Activated CD4-positive, alpha-beta T cell treated with anti-CD3 and anti-CD28 coated beads, Interleukin-2, amount 10 ng/mL, durations not matched to agents 24 days and 14 days (primary cell): ENCODE measurements around the gene IFT57. TPM values are rescaled to one million over a fixed set of nuclear protein-coding genes. Genes with fewer than 3 reads are reported as not detected.

ENCODE experiments used
- DNase-seq: peaks from one replicate; pipeline ENCODE4 v3.0.0; 2022
- H3K27ac Mint-ChIP-seq: one replicate; pipeline ENCODE4 v1.8.0; 2022; ENCODE audit warnings: mild to moderate bottlenecking, mixed read lengths
- H3K27me3 Mint-ChIP-seq: one replicate; pipeline ENCODE4 v1.8.0; 2022; ENCODE audit warnings: mixed read lengths
- H3K36me3 Mint-ChIP-seq: one replicate; pipeline ENCODE4 v1.8.0; 2022; ENCODE audit warnings: low read depth, mild to moderate bottlenecking, mixed read lengths
- H3K4me1 Mint-ChIP-seq: one replicate; pipeline ENCODE4 v1.8.0; 2021; ENCODE audit warnings: mixed read lengths
- H3K4me3 Mint-ChIP-seq: one replicate; pipeline ENCODE4 v1.8.0; 2022; ENCODE audit warnings: mild to moderate bottlenecking, moderate library complexity, mixed read lengths
- H3K9me3 Mint-ChIP-seq: one replicate; pipeline ENCODE4 v1.8.0; 2021; ENCODE audit warnings: mixed read lengths
- intact Hi-C: fragments of 100-400 bp; cut with micrococcal nuclease; formaldehyde crosslinking; loops from one replicate; pipeline ENCODE4 v1.15.1; 2023
- total RNA-seq: library from RNA; stranded (reverse); gene quantifications from 2 replicates; pipeline ENCODE4 v1.2.3, GENCODE V29; 2022

The IFT57 gene
- total RNA-seq, 1 donor from 2014 or later = 26.6 TPM

DNA sequence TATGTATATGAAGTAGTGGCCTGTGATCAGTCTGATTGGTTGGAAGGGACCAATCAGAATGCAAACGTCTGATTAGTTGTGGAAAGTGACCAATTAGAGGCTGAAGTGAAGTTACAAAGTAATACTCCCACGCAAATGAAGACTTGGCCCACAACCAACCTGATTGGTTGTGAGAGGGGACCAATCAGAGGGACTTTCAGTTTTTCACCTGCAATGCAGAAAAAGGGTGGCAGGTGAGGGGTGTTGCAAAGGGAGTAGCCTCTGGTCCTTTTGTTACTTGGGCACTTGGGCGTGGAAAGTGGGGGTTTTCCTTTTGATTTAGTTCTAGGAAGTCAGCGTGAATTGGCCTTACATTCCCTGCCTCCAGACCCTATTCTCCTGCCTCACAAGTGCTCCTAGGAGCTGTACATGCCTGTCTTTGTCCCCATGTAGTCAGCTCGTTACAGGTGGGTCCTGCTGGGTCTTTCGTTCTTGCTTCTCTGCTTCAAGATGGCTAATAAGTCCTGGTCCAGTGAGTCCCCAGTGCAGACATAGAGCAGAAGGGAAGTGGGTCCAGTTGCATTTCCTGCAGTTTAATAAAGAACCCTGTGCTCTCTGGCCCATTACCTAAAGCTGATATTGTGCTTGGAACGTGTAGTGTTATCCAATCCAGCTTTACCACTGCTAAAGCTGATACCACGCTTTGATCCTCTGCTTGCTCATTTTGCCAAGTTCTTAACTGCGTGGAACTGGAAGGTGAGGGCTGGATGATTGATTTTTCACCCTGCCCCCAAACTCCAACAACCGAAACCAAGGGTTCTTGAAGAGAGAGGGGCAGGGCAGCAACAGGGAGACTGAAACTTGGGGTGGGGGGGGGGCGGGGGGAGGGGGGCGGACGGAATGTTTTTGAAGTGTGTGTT, 85.4 kb downstream of the IFT57 start:
- DNase-seq = no peak
- intact Hi-C loops = no loop called here
- Mint-ChIP-seq H3K4me3 (no peak overlapping the region), H3K4me1 (peaks cover 51% of the 10 kb centered on the region), H3K9me3 (peaks cover 9% of the 10 kb centered on the region), H3K36me3 (peaks cover 87% of the 10 kb centered on the region), H3K27me3 (no peaks in the 10 kb centered on the region), H3K27ac (peak overlapping the region; percentile 16)

DNA sequence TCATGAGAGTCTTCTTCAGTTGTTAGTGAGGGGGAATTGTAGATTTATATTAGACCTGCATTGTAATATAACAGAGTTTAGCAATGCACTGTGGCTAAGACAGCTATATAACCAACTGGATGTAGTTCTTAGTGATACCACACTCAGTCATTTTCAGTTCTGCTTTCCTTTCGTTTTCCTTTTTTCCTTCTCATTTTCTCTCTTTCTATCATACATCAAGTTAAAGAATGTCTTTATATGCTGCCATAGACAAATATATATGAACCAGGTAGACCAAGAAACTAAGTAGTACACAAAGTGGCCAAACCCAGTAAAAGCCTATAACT, 87.7 kb downstream of the IFT57 start:
- peaks cover 68% of the 10 kb centered on the region for H3K4me1 Mint-ChIP-seq
- H3K9me3 Mint-ChIP-seq = peaks cover 5% of the 10 kb centered on the region
- peak; percentile 28 for DNase-seq
- peak overlapping the region; percentile 78 for H3K27ac Mint-ChIP-seq
- H3K4me3 Mint-ChIP-seq = peak overlapping the region; percentile 57
- H3K36me3 Mint-ChIP-seq = peaks cover 86% of the 10 kb centered on the region
- intact Hi-C loops = loop anchor here (1.0 to 5.0 kb wide), 9 partner anchors 10 to 703 kb away; partner anchors contain the start of genes HHLA2, IFT57 and TRAT1
- no peaks in the 10 kb centered on the region for H3K27me3 Mint-ChIP-seq

DNA sequence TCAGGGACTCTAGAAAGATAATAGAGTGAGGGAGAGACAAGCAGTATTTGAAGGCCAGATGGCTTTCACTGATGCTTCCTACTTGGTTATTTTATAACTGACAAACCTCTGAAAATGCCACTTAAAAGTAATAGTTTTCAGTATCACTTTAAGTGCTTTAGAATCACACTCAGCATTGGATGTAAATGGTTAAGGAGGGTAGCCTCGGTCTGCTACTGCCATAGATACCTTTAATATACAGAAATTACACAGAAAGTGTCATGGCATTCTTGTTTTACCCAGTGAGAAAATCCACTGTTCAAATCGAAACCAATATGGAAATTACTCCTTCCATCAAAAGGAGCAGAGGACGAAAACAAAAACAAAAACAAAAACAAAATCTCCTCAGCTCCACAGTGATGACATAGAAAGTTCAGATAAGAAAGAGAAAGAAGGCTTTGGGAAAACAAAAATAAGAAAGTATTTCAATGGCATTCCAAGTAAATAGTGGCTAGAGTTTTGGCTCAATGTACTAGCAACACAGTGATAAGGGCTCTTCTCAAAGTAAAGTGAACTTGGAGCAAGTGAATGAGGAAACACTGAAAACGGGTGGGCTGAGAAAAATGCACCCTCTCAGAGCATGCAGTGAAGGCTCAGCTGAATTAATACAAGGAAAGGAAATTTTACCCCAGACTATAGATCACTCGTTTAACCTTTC, 88.2 kb downstream of the IFT57 start:
- DNase-seq = no peak
- peaks cover 5% of the 10 kb centered on the region for H3K9me3 Mint-ChIP-seq
- no peaks in the 10 kb centered on the region for H3K27me3 Mint-ChIP-seq
- peaks cover 73% of the 10 kb centered on the region for H3K4me1 Mint-ChIP-seq
- intact Hi-C loops = loop anchor here (1.0 to 5.0 kb wide), 9 partner anchors 10 to 703 kb away; partner anchors contain the start of genes HHLA2, IFT57 and TRAT1
- peaks cover 86% of the 10 kb centered on the region for H3K36me3 Mint-ChIP-seq
- H3K27ac Mint-ChIP-seq = peak overlapping the region; percentile 78
- peak overlapping the region; percentile 57 for H3K4me3 Mint-ChIP-seq

DNA sequence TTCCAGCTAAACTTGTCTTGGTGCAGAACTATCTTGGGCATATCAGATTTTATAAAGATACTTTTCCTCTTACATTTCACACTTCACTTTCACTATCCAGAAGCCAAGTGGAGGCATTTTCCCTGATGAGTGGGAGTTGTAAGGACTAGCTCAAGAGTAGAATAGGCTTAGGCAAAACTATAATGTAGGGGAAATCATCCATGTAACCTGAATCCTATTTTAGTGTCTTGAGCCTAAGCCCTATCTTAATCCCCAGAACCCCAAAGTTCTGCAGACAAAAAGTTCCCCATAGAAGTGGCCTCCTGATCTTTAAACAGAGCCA, 89.2 kb downstream of the IFT57 start:
- intact Hi-C loops = loop anchor here (5.0 kb wide), 5 partner anchors 191 to 704 kb away; partner anchors contain the start of gene TRAT1
- Mint-ChIP-seq H3K27me3 (no peaks in the 10 kb centered on the region), H3K4me1 (peaks cover 82% of the 10 kb centered on the region), H3K9me3 (peaks cover 12% of the 10 kb centered on the region), H3K4me3 (peak overlapping the region; percentile 57), H3K27ac (peak overlapping the region; percentile 78), H3K36me3 (peaks cover 86% of the 10 kb centered on the region)
- no peak for DNase-seq

DNA sequence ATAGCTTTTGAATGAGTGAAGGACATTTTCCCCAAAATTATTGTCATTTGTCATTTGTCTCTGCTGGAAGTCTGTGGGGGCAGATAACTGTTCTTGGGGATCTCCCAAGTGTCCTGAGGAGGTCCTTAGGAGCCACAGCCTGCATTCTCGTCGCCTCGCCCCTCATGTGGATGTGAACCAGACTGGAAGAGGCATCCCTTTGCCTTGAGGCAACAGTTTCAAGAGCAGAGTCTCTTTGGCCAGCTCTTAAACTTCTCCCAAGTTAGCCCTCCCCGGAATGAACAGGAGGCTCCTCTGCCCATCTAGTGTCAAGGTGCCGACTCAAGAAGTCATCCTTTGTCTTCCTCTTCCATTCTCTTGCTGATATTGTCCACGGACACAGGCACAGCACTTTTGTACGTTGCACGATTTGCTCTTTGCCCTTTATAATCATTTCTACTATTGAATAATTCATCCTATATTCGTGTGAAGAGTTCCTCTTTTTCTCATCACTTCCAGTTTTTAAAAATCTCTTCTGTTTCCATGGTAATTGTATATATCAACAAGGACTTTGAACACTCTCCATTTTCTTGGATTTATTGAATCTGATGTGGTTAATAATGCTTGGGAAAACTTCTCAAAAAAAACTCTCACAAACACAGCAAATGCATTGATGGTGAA, 90.6 kb downstream of the IFT57 start:
- H3K27ac Mint-ChIP-seq = peak overlapping the region; percentile 78
- DNase-seq = peak; percentile 55
- intact Hi-C loops = loop anchor here (5.0 kb wide), 5 partner anchors 189 to 706 kb away; partner anchors contain the start of gene TRAT1
- H3K36me3 Mint-ChIP-seq = peaks cover 83% of the 10 kb centered on the region
- H3K9me3 Mint-ChIP-seq = peaks cover 17% of the 10 kb centered on the region
- H3K4me3 Mint-ChIP-seq = peak overlapping the region; percentile 57
- H3K27me3 Mint-ChIP-seq = no peaks in the 10 kb centered on the region
- H3K4me1 Mint-ChIP-seq = peaks cover 84% of the 10 kb centered on the region

DNA sequence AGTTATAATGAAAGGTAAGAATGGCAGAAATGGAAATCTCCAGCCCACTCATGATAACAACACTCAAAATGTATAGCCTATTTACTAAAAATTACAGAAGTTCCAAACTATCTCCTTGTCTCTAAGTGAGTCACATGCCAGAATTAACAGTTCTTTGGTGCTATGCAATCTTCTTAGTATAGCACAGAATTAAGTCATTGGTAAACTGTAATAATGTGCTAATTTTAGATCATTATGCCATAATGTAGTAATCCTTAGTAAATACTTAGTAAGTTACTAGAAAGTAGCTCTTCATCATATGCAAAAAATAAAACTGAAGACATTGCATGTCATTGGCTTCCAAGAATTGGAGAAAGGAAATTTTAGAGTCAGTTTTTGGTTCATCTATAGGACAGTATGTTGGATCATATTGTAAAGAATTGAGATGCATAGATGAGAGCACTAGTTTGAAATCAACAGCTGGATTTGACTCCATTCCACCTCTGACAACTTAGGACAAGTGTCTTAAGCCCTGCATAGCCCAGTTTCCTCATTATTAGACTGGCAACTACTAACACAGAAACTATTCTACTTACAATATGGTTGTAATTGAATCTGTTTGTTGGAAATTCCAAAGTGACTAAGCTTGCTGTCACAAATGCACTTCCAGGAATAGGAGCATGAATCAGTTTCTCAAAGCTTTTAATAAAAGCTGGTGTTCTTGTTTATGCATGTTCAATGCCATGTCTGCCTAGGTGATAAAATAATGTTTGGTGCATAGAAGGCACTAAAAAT, 91.3 kb downstream of the IFT57 start:
- Mint-ChIP-seq H3K4me3 (peak overlapping the region; percentile 57), H3K4me1 (peaks cover 81% of the 10 kb centered on the region), H3K27ac (peak overlapping the region; percentile 78), H3K36me3 (peaks cover 81% of the 10 kb centered on the region), H3K9me3 (peaks cover 12% of the 10 kb centered on the region), H3K27me3 (no peaks in the 10 kb centered on the region)
- intact Hi-C loops = loop anchor here (5.0 kb wide), 5 partner anchors 189 to 706 kb away; partner anchors contain the start of gene TRAT1
- no peak for DNase-seq

DNA sequence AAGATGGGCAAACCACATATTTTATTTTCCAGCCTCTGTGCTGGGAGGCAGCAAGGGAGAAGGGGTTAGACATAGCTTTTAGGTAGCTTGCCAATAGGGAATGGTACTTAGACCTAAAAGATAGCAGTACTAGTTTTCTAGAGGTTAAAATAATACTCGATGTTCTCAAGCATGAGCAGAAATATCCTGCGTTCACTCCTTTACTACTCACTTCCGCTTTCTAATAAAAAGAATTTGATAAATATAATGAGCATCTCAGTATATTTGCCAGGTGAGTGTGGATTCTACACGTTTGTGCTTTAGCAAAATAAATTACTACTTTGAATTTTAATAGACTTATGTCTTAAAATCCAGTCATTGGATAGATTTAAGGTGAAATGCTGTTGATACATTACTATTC, 92.0 kb downstream of the IFT57 start:
- DNase-seq = no peak
- no peaks in the 10 kb centered on the region for H3K27me3 Mint-ChIP-seq
- peaks cover 81% of the 10 kb centered on the region for H3K36me3 Mint-ChIP-seq
- H3K9me3 Mint-ChIP-seq = peaks cover 12% of the 10 kb centered on the region
- intact Hi-C loops = loop anchor here (5.0 kb wide), 5 partner anchors 188 to 707 kb away; partner anchors contain the start of gene TRAT1
- H3K4me1 Mint-ChIP-seq = peaks cover 78% of the 10 kb centered on the region
- H3K27ac Mint-ChIP-seq = peak overlapping the region; percentile 78
- H3K4me3 Mint-ChIP-seq = peak overlapping the region; percentile 57

DNA sequence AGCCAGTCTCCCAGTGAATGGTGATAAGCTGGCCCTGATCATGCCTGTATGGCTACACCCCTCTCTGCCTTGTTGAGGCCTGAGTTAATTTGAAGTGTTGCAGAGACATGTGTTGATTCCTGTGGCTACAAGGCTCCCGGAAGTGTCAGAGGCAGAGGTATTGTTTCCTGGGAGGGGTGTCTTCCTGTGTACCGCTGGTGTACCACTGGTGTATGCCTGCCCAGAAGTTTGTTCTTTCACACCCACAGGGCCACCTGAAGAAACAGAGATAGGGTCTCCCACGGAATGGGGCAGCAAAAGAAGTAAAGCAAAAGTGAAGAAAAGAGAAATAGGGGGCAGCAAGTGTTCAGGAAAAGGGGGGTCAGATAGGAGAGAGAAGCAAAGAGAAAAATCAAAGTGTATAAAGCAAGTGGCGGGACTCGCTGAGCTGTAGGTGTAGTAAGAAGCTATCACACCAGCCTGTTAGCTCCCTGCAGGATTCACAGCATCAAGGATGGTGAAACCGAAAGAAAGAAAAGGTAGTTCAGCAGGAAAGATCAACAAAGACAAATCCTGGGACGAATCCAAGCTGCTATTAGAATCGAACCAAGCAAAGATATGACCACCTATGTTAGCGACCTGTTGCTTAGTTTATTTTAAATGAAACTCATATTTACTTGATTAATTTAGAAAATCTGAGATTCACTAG, 94.8 kb downstream of the IFT57 start:
- intact Hi-C loops = loop anchor here (5.0 to 10.0 kb wide), 2 partner anchors 200 to 603 kb away; partner anchors contain the start of gene BBX
- peaks cover 59% of the 10 kb centered on the region for H3K36me3 Mint-ChIP-seq

DNA sequence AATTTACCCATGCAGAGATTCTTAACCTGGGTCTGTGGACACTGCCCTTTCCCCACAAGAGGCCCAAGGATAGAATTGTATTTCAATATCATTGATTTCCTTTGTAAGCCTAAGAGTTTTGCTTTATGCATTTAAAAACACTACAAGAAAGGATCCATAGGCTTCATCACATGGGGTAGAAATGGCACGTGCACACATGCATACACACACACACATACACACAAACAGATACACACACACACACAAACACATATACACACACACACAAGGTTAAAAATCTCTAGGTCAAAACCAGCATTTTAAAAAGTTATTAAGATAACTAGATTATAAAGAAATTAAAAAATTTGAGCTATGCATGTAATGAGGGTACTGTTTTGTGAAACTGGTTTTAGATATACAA, 95.9 kb downstream of the IFT57 start:
- Mint-ChIP-seq H3K27me3 (no peaks in the 10 kb centered on the region), H3K36me3 (peaks cover 48% of the 10 kb centered on the region), H3K27ac (peak overlapping the region; percentile 99), H3K4me3 (peak overlapping the region; percentile 96), H3K9me3 (peaks cover 12% of the 10 kb centered on the region), H3K4me1 (peaks cover 65% of the 10 kb centered on the region)
- intact Hi-C loops = loop anchor here (5.0 to 10.0 kb wide), 2 partner anchors 199 to 602 kb away; partner anchors contain the start of gene BBX
- DNase-seq = no peak

More for the DNA sequence above, 94.8 kb downstream of the IFT57 start:
- Mint-ChIP-seq H3K4me1 (peaks cover 71% of the 10 kb centered on the region), H3K9me3 (peaks cover 12% of the 10 kb centered on the region), H3K27ac (peak overlapping the region; percentile 96), H3K4me3 (peak overlapping the region; percentile 93), H3K27me3 (no peaks in the 10 kb centered on the region)
- peak; percentile 91 for DNase-seq

DNA sequence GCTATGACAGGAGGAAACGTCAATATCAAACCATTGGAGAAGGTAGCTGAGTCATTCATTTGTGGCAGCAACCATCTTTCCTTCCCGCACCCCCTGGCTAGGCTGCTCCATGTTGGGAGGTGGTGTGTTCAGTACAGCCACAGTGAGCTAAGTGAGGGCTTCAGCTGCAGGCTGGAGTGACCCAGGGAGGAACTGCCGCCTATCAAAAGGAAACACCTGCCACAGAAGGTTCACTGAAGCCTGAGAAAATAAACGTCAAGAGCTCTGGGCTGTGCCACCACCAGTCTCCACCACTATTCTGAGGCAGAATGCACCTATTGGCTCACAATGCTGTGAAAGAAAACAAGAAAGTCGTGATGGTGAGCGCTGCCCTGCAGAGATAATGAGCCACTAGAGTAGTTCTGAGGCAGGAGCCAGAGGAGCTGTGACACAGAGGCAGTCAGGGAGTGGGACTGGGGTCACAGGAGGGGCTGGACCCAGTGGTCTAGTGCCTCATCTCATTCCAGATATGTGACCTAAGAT, 96.6 kb downstream of the IFT57 start:
- H3K36me3 Mint-ChIP-seq = peaks cover 41% of the 10 kb centered on the region
- peak; percentile 87 for DNase-seq
- no peaks in the 10 kb centered on the region for H3K27me3 Mint-ChIP-seq
- peaks cover 57% of the 10 kb centered on the region for H3K4me1 Mint-ChIP-seq
- peak overlapping the region; percentile 96 for H3K4me3 Mint-ChIP-seq
- intact Hi-C loops = loop anchor here (2.0 to 10.0 kb wide), 5 partner anchors 25 to 601 kb away; partner anchors contain the start of genes BBX and IFT57
- peak overlapping the region; percentile 99 for H3K27ac Mint-ChIP-seq
- peaks cover 12% of the 10 kb centered on the region for H3K9me3 Mint-ChIP-seq

DNA sequence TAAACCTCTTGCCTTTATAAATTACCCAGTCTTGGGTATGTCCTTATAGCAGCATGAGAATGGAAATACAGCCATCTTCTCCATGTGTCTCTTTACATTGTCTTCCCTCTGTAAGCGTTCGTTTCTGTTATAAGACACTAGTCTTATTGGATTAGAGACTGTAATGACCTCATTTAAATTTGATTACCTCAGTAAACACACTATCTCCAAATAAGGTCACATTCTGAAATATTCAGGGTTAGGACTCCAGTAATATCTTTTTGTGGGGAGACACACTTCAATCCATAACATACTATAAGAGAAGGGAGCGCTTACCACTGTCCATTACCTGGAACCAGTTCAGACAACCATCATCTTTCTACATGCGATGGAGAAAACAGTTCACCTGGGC, 97.1 kb downstream of the IFT57 start:
- H3K4me3 Mint-ChIP-seq = peak overlapping the region; percentile 96
- DNase-seq = no peak
- peaks cover 12% of the 10 kb centered on the region for H3K9me3 Mint-ChIP-seq
- H3K27ac Mint-ChIP-seq = peak overlapping the region; percentile 99
- H3K4me1 Mint-ChIP-seq = peaks cover 54% of the 10 kb centered on the region
- no peaks in the 10 kb centered on the region for H3K27me3 Mint-ChIP-seq
- intact Hi-C loops = loop anchor here (2.0 to 10.0 kb wide), 5 partner anchors 24 to 600 kb away; partner anchors contain the start of genes BBX and IFT57
- peaks cover 40% of the 10 kb centered on the region for H3K36me3 Mint-ChIP-seq
